K562 treated with DMSO at 1 percent for 12 hours (cell line): ENCODE data around the gene DEK. TPM values are rescaled to one million over a fixed set of nuclear protein-coding genes. Genes with fewer than 3 reads are reported as not detected.

Experiments used
- total RNA-seq: library from RNA; unstranded; fragments of 300-600 nt; gene quantifications from 2 replicates; pipeline ENCODE4 v1.2.3, GENCODE V29; 2022; ENCODE audit not compliant: insufficient read depth

The DEK gene
- 56.3 and 138 TPM in 2 replicates for total RNA-seq

GRCh38 chr6:18264219-18264922 is at the start of gene DEK:
DEK (minus strand) TSS chr6:18264530; CDS start chr6:18263987, 543 bp downstream.

Other genes starting within 250 kb of the DEK start
- not detected in 2 replicates for gene NHLRC1, start 141.9 kb downstream of the DEK start, total RNA-seq
- 19.2 and 30.4 TPM in 2 replicates for gene TPMT, start 109.5 kb downstream of the DEK start, total RNA-seq
- gene KDM1B, start 109.1 kb downstream of the DEK start, total RNA-seq = 10.6 and 43.9 TPM in 2 replicates
- gene RNF144B, start 122.8 kb upstream of the DEK start, total RNA-seq = not detected in 2 replicates